Measurements from ENCODE around the gene DENND5A.
"Not testable (repeated sequence)": the region's sequence is repeated elsewhere in the genome, so short reads cannot be mapped to it uniquely, and the experiment has no call there.

Gene DENND5A

DNA sequence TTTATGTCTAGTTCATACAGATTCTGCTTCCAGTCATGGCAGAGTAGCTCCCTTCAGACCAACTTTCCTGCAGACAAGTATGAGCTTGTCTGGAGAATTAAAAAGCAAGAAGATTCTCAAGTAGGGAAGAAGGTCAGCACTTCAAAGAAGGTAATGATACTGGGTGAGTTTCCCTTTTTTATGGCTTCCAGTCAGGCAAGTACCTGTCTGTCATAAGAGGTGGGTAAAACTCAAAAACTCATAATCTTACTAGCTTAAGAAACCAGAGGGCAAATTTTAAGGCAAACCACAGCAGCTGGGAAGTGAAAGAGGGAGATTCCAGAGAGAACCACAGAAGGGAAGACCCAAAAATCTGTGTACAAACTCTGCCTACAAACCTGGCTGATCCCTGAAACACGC, 54.2 kb downstream of the DENND5A start:
- peak in 1 of 4 experiments; percentile 5 for DNase-seq

DNA sequence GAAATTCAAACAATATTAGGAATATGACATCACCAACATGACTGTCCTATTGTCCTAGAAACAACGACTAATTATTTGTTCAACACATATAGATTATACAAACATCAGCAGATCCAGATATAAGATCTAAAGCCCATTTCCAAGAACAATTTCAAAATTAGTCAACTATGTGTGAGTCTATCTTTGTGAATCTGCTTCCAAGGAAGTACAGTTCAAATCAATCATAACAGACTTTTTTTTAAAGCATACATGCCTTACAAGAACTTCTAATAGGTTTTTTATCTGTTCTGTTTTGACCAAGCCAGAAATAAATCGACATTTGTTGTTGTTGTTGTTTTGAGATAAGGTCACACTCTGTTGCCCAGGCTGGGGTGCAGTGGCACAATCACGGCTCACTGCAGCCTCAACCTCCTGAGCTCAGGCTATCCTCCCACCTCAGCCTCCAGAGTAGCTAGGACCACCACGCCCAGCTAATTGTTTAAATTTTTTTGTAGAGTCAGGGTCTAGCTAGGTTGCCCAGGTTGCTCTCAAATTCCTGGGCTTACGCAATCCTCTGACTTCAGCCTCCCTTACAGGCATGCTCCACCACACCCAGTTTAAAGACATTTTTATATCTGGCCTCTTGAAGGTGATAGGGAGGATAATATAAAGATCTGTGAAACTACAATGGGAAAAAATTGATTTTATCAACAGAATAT, 54.8 kb downstream of the DENND5A start:
- no peak for DNase-seq

DNA sequence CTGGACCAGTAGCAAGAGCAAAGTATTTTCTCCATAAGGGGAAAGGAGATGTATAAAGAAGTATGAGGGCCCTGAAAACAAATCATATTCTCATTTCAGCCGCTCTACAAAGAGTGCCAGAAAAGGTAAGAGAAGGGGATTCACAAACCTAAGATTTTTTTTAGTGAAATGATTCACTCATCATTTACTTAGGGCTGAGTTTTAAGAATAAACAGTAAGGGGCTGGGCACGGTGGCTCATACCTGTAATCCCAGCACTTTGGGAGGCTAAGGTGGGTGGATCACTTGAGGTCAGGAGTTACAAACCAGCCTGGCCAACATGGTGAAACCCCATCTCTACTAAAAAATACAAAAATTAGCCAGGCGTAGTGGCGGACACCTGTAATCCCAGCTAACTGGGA, 55.5 kb downstream of the DENND5A start:
- not testable (repeated sequence) for DNase-seq

DNA sequence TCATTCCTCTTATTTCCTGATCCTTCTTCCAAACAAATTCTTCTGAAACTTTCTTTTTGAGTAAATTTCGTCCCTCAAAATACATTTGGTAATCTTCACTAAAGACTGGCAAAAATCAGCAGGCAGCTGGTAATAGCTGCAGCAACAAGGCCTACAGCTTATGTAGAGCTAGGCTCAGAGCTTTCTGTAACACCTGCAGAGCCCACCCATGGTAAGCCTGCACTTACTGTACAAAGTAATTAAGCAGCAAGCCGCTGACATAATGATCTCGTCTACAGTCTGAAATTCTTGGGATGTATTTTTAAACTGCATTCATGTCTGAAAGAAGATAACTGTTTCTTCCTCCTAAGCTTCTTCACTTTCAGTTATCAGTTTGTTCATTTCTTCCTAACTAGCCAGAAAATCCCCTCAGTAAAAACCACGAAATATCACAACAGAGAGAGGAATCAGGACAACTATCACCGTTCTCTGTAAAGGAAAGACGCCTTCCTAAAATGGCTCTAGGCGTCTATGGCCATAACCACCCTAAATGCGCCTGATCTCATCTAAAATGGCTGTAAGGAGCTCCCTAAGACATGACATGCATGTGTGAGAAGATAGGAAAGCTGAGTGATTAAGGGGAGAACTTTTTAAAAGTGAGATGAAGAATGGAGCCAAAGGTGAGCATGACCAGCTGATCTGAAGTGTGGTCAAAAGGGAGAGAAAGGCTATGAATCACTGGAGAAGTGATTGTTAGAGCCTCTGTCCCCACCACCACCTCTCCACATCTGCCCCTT, 56.2 kb downstream of the DENND5A start:
- DNase-seq, result no peak

DNA sequence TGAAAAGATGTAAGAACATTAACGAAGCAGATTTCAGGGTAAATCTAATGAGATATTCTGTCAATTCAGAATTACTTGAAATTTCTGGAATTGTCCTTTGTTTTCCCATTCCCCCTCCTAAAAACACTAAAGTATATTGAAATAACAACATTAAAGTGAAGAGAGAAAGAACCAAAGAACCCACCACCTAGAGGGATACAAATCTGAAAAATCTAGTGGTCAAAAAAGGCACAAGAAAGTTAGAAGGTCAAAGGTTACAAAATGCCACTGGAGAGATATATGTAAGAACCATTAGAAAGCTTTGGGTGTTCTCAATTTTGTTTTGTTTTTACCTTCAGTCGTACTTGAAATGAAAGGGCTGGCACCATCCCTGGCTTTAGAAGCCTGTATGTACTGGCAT, 57.9 kb downstream of the DENND5A start:
- no peak for DNase-seq

DNA sequence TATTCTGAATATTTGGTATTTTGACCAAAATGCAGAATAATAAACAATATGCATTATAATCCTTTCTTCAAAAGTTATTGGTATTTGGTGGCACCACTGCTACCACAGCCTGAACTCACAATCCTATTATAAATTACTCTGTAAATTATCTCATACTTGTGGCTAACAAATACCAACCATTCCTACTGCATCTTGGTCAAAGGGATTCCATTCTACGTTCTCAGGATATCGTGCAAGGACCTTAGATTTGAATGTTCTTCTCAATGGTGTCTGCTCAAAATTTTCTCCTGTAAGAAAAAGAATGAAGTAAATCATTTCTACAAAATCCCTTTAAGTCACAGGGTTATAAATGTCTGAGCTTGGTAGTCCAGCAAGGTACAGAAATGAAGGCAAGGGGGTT, 58.7 kb downstream of the DENND5A start:
- no peak for DNase-seq

DNA sequence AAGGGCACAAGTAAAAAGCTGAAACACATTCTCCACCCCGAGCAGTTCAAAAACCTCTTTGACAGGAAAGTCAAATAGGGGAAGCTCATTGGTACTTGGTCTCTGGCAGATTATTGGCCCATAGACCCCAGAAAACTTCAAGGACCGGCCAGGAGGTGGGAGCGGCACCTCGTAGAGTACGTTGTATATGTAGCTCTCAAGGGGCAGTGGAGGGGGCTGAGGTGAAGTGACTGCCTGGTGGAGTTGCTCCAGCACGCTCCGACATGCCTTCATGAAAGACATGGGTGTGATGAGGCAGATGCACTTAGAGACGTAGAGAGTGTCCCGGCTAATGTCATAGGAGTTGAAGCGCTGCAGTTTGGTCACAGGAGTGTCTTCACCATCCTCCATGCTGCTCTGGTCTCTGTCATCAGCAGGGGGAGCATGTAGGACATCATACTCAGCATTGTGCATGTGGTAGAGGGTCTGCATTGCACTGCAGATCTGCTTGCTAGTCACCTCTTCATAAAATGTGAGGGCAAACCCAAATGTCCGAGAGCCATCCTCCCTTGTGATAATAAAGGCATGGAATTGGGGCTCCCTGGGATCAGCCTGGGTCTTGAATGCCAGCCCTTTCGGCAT, 61.3 kb downstream of the DENND5A start:
- no peak for DNase-seq

DNA sequence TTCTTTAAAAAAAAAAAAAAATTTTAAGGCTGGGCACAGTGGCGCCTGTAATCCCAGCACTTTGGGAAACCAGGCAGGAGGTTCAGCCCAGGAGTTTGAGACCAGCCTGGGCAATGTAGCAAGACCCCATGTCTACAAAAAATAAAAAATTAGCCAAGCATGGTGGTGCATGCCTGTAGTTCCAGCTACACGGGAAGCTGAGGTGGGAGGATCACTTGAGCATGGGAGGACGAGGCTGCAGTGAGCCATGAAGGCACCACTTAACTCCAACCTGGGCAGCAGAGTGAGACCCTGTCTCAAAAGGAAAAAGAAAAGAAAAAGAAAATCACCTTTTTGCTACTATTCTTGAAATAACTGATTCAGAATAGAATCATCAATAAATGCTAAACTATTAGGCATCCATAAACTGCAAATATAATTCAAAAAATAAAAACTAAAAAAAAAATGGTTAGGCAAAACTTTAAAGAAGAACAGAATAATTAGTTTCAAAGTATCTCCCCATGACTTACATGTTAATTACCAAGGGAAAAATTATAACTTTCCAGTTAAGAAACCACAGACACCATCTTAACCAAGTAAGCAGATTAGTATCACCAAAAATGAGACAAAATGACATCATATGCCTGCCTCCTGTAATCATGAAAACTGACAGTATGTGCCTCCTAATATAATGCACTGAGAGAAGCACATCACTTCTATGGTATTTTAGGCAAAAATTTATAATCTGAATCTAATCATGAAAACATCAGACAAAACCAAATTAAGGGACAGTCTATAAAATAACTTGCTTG, 63.6 kb downstream of the DENND5A start:
- no peak for DNase-seq

DNA sequence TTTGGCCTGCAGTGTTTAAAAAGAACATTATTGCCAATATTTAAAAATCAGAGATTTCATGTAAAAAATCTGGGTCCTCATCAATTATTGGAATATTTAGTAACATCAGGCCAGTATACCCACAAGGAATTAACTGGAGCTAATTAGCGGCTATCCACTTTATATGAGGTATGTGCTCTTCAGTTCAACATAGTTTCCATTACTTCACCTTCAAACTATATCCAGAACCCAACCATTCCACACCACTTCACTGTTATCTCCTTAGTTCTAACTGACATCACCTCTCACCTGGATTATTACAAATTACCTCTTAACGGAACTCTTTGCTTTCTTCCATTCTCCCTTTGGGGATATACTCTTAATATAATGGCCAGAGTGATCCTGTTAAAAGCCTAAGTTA, 64.7 kb downstream of the DENND5A start:
- no peak for DNase-seq

DNA sequence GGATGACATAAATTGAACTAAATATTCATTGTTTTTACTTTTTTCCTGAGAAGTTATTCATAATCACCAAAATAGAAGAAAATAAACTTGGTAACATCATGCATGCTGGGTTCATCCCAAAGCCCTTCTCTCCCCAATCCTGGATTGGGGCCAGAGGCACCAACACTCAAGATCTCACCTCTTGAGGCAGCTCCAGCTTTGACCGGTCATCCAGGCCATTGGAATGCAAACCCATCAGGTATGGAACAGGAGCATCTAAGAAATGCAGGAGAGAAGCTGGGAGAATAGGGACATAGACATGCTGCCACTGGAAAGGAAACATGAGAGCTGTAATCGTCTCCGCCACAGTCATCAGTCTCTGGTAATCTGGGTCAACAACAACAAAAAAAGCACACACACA, 71.8 kb downstream of the DENND5A start:
- DNase-seq, result no peak

DNA sequence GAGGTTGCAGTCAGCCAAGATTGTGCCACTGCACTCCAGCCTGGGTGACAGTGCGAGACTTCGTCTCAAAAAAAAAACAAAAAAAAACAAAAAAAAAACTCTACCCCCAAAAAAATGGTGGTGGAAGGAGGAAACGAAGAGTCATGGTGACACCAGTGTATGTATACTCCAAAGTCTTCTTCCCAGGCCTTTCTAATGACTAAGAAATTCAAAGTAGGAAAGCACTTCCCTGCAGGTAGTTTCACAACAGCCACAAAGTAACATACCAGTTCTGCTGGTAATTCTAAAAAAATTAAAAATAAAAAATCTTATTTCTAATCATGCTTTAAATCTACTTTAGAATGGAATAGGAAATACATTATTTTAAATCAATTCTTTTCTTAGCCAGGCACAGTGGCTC, 72.6 kb downstream of the DENND5A start:
- no peak for DNase-seq

DNA sequence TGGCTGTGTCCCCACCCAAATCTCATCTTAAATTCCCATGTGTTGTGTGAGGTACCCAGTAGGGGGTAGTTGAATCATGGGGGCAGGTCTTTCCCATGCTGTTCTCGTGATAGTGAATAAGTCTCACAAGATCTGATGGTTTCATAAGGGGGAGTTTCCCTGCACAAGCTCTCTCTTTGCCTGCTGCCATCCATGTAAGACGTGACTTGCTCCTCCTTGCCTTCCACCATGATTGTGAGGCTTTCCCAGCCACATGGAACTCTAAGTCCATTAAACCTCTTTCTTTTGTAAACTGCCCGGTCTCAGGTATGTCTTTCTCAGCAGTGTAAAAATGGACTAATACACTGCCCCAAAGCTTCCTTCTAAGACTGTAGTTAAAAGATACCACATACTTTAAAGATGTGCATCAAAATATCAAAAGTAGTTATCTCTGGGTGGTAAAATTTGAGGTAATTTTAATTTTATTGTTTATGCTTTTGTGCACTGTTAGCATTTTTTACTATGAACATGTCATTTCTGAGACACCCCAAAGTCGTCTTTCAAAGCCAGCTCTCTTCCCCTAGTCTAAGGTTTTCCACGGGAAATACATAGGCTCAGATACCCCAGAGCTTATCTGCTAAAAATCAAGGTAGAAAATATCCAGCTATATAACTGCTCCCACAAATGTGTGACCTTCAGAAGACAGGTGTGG, 74.7 kb downstream of the DENND5A start:
- DNase-seq, result not testable (repeated sequence)

DNA sequence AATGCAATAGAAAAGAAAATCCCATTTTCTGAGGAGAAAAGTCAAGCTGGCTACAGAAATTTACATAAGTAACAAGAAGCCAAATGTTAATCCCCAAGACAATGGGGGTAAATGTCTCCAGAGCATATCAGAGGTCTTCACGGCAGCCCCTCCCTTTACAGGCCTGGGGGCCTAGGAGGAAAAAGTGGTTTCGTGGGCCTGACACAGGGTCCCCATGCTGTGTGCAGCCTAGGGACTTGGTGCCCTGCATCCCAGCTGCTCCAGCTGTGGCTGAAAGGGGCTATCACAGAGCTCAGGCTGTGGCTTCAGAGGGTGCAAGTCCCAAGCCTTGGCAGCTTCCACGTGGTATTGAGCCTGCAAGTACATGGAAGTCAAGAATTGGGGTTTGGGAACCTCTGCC, 76.3 kb downstream of the DENND5A start:
- not testable (repeated sequence) for DNase-seq

DNA sequence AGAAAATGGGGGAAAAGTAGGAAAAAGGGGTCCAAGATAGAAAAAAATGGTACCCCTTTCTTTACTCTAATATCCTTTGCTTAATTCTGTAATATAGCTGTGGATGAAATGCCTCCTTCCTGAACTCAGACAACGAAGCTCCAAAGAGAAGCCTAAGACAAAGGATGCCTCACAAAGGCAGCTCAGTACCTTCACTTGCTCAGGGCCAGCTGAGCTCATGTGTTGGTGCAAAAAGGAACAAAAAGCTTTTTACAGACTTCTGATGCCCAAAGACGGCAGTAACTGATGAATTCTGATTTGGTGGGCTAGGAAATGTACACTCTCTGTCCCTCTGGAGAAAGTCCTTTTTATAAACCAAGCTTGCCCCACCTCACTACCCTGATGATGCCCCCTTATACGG, 77.5 kb downstream of the DENND5A start:
- DNase-seq, result no peak

DNA sequence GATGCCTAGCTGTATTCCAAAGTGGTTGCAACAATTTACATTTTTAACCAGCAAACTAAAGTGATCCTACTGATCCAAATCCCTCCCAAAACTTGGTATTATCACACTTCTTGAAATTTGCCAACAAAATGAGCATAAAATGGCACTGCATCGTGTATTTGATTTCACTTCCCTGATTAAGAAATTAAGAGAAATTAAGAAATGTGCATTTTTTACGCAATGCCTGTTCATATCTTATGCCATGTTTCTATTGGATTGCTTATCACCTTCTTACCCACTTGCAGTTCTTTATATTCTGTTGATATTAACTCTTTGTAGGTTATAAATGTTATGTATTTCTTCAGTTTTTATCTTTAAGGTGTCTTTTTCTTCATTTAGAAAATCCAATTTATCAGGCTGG, 80.6 kb downstream of the DENND5A start:
- DNase-seq, result no peak

DNA sequence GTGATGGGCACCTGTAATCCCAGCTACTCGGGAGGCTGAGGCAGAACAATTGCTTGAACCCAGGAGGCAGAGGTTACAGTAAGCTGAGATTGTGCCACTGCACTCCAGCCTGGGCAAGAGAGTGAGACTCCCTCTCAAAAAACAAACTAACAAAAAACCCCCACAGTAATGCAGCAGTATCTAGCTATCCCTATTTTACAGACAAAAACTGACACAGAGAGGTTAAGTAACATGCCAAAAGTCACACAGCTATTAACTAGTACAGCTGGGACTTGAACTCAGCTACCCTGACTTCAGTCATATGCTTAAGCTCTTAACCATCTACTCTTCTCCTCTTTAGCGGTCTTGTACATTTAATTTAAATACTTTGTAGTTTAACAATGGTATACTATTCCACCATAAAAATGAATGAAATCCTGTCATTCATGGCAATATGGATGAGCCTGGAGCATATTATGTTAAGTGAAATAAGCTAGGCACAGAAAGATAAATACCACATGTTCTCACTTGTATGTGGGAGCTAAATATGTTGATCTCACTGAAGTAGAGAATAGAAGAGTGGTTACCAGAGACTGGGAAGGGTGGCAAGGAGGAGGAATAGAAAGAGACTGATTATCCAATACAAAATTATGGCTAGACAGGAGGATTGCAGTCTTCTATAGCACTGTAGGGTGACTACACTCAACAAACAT, 82.8 kb downstream of the DENND5A start:
- no peak for DNase-seq

DNA sequence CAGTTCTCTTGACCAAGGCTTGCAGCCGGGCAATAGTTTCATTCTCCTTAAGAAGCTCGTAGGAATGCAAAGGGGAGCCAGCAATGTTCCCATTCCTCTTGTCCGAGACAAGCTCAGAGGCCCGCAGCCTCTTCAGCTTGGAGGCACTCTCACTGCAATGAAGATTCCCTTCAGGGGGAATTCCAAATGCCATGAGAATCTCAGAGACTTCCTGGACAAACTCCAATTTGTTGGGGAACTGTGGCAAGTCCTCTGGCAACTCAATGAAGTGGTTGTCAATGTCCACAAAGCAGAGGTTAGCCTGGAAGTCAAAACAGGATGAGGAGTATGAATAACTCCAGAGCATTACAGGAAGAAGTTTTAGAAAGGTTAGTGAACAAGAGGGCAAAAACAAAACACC, 84.4 kb downstream of the DENND5A start:
- DNase-seq, result no peak

DNA sequence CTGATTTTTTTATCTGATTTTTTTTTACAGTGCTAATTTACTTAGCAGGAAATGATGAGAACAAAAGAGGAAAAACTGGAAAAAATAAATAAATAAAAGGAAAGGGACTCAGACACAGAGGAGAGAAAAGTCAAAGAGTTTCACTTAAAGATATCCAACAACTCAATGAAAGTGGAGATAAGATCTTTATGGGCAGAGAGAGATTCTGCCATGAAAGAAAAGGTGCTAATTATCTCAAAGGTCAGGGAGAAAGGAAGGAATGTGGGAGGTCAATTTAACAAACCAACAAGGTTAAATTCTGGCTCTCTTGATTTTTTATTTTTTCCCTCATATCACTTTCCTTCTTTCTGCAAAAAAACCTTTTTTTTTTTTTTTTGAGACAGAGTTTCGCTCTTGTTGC, 86.0 kb downstream of the DENND5A start:
- DNase-seq, result no peak

DNA sequence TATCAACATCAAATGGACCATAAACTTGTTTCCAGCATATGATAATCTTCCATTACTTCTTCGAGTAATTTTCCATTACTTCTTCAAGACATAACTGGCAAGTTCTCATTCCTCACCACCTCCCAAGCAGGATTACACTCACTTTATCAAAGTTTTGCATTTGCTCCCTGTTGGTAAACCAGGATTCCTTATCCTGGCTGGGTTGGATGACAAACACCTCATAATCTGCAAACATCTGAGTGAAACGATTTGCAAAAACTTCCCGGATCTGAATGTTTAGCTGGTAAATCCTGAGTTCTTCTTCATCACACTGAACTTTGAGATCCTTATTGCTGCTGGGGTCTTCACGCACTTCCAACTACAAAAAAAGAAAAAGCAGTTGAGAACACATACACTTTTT, 86.4 kb downstream of the DENND5A start:
- no peak for DNase-seq

DNA sequence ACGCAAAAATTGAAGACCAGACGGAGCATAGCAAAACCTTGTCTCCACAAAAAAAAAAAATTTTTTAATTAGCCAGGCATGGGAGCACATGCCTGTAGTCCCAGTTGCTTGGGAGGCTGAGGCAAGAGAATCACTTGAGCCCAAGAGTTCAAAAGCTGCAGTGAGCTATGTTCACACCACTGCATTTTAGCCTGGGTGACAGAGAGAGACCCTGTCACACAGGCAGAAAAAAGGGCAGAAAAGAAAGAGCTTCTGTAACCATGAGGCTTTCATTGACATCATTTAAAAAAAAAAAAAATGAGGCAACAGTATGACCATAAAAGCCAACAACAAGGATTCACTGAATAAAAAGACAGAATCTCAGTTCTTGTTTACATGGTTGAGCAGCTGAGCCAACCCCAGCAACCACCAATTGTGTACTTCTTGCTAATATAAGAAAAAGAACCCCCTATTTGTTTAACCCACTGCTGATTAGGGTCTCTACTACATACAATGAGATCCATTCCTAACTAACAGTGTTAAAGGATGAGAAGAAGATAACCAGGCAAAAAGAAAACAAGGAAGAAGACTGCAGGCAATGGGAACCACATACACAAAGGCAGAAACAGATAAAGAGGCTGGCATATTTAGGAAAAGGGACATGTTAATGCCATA, 87.6 kb downstream of the DENND5A start:
- DNase-seq, result no peak

DNA sequence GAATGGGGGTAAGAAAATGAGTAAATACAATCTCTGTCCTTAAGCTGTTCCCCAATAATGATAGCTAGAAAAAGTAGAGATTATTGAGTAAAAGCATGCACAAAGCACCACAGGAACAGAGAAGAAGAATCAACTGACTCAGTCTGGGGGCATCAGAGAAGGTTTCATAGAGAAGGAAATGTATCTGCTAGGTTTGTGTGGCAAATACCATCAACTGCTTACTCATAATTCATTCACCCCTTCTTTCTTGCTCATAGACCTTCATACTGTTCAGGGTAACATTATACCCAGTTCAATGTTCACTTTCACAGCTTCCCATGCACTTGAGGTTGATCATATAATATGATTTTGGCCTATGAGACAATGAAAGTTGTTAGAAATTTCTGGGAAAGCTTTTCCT, 88.6 kb downstream of the DENND5A start:
- no peak for DNase-seq

All from suppressor macrophage (primary cell).